ENCODE measurements around the gene TAL1.

TAL1 gene

GRCh38 chr1:47186267-47187185, 45.5 kb downstream of the TAL1 start:
- no peak for DNase-seq

DNA sequence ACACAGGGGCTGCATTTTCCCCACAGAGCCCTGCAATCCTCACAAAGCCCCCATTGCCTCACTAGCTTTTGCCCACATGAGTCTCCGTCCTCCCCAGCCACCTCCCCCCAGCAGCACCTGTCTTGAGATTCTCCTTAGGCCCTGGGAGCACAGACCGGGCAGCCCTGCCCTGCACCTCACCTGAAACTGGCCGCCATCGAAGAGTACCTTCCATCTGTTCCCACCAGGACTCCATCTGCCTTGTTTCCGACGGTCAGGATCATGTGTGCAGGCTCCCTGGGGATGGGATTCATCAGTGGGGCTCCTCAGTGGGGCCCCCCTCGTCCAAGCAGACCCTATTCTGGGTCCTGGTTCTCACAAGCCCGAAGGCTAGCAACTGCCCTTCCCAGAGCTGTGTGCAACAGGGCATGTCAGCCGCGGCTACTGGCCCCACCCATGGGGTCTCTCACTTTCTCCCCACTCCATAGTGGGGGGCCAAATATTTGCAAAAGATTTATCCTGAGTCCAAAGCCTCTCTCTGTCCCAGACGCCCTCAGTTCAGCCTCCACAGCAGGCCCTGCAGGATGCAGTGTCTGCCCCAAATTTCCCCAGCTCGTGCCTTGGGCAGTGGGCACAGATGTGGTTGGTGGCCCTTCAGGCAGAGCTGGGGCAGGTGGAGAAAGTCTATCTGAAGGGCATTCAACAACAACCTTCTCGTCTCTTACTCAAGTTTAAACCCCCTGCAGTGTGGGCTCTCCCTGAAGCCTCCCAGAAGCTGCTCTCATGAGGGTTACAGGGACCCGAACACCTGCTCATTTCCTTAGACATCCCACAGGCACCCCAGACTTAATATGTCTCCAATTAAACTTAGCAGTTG, 47.0 kb downstream of the TAL1 start:
- DNase-seq: no peak

- DNase-seq: no peak
Measured at GRCh38 chr1:47184090-47184821, 47.8 kb downstream of the TAL1 start.

- no peak for DNase-seq
Measured at GRCh38 chr1:47183308-47184089, 48.5 kb downstream of the TAL1 start.

DNA sequence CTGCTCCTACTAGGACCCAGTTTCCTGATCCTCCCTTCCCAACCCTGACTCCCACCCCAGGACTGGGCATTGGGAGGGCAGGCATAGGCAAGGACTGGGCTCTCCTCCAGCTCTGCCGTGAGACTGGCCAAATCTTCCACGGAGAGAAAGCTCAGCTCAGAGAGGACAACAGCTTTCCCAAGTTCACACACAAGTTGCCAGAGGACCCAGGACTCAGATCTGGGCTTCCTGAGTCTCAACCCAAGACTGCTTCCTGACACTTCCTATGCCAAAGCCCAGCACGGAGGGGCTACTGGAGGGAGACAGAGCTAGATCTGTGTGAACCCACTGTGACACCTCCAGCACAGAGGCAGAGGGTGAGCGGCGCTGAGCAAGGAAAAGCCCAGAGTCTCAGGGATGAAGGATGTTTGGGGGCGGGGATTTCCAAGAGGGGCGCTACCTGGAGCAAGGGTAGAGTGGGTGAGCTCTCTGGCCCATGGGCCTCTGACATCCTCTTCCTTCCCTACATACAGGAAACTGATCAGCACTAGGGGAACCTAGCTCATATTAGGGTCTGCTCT, 49.3 kb downstream of the TAL1 start:
- no peak for DNase-seq

- DNase-seq: no peak
Measured at GRCh38 chr1:47181955-47182675, 49.9 kb downstream of the TAL1 start.

DNA sequence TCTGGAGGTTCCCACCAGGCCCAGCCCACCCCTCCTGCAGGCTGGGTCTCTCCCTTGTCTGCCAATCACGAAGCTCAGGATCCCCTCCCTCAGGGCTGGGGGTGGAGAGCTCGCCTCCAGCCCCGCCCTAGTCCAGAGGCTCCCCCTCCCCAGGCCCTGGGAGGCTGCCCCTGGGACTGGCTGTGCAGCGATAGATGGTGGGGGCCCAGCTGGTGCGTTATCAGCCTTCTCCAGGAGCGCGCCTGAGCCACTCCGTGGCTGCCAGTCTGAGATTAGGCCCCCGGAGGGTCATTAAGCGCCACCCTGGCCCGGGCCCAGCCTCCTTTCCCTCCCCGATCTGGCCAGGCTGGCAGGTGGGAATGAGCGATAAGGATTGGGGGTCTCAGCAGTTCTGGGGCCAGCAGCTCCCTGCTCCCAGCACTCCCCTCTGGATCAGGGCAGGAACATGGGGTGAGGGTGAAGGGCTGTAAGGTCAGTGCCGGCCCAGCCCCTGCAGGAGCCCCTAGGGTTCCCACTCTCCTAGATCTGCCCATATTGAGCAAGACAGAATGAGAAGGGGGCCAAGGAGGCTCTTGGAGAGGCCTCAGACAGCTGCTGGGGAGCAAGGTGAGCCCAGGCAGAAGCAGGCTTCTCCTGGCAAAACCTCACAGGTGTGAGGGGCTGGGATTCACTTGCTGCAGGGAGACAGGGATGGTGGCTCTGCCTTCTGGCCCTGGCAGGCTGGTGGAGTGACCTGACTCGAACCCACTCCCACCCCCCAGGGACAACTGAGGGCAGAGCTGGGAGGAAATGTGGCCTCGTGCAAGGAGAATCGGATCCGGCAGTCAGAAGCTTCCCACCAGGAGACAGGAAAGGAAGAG, 50.7 kb downstream of the TAL1 start:
- no peak for DNase-seq

DNA sequence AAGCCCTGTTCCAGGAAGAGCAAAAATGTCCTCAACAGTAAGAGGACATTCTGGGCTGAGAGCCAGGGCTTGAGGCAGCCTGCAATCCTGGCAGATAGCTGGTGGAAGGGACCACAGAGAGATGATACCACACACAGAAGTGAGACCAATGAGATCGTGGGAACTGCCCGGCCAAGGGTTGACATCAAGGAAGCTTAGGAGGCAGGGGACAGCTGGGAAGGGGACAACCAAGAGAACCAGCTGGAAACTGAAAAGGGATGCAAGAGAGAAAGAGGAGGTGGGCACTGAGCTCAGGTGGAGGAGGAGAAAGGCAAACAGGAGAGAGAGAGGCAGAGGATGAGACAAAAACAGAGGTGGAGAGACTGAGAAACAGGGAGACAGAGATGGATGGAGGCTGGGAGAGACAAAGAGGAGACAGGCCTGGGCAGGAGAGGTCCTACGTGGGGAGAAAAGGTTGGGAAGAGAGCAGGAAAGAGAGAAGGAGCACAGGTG, 51.4 kb downstream of the TAL1 start:
- DNase-seq: no peak

- no peak for DNase-seq
Measured at GRCh38 chr1:47179988-47180563, 51.9 kb downstream of the TAL1 start.

- DNase-seq: peak; percentile 53
Measured at GRCh38 chr1:47179017-47179987, 52.7 kb downstream of the TAL1 start.

GRCh38 chr1:47178654-47179016, 53.4 kb downstream of the TAL1 start:
- no peak for DNase-seq

DNA sequence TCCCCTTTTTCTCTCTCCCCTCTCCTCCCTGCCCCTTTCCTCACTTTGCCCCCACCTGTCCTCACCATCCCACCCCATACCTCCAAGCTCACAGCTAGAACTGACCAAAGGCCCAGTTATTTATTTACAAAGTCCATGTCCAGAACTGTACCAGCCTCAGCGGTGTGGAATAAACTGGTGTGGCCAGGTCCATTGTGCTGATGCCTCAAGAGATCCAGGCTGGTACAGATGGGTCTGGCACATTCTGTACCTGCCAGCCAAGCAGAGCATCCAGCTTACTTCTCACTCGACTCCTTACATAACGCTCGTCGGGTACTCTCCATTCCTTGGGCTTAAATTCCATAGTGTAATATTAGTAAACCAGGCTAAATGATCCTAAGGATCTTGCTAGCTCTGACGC, 54.0 kb downstream of the TAL1 start:
- DNase-seq: no peak

DNA sequence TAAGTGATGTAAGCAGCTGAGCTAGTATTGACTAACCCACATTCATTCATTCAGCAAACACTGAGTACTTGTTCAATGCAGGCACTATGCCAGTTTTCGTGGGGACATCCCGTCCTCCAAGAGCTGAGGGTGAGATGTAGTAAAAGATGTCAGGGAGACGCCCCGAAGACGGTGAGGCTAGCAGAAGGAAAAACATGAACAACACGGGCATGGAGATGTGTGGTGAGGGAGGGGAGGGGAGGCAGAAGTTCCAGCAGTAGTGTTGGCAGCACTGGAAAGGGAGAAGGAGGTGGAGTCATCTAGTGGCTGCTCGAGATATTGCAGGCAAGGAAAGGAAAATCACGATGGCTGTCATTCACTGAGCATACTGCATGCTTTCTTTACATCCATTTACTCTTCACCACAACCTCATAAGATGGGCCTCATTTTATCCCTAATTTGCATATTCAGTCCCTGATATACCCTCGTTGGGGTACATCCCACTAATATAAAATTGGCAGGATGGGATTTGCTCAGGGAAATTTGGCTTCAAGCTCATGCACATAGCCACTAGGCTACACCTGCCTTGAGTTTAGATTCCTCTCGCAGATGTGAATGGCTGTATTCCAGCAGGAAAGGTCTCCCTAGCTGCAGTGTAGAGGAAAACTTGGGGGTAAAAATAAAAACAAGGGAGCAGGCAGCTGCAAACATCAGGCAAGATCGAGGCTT, 56.6 kb downstream of the TAL1 start:
- DNase-seq: peak; percentile 27

- no peak for DNase-seq
Measured at GRCh38 chr1:47174656-47175020, 57.4 kb downstream of the TAL1 start.

GRCh38 chr1:47172782-47173181, 59.2 kb downstream of the TAL1 start:
- no peak for DNase-seq
